ENCODE results near the gene AFF3. TPM values are rescaled to one million over a fixed set of nuclear protein-coding genes. Genes with fewer than 3 reads are reported as not detected.

Gene AFF3
- total and polyA plus RNA-seq, 2 of the 13 experiments (the other 11 are each of a cell fraction or from before 2014, with no cell fraction given) = not detected

DNA sequence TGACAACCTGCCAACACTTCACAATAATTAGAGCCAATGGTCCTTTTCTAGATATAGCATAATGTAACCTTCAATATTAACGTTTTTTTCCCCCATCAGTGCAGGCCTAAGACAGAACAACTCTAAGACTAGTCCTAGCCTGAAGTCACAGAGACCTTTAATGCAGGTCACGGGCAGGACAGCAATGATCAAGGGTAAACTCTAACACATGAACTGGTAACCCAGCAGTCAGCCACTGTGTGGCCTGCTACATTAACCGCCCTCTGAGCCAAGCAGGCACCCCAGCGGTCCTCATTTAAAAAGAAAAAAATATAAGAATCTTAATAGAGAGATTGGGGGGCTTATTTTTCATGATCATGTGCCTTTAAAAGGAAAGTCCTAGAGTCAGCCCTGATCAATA is 290.6 kb downstream of the AFF3 start:
- Histone ChIP-seq H3K9ac (ENCODE audit: insufficient read depth, low read depth, low read length) (no peak overlapping the region), H3K27me3 (ENCODE audit: control insufficient read depth in 1 of 2, insufficient read depth in 2 of 2, low read length in 2 of 2) (no peaks in the 10 kb centered on the region), H3K4me1 (ENCODE audit: insufficient read depth, low read length) (no peaks in the 10 kb centered on the region), H3K9me3 (ENCODE audit: low read length) (no peaks in the 10 kb centered on the region), H3K27ac (ENCODE audit: extremely low read length, insufficient read depth, low read length) (no peak overlapping the region), H3K4me3 (replicated peaks in 1 of 3; ENCODE audit: insufficient read depth in 1 of 3, low read depth in 2 of 3, low read length in 3 of 3) (no peak overlapping the region), H4K20me1 (ENCODE audit: insufficient read depth, low read length) (no peaks in the 10 kb centered on the region), H3K79me2 (ENCODE audit: insufficient read depth, low read length) (no peaks in the 10 kb centered on the region), H3K4me2 (ENCODE audit: low read depth, low read length) (no peak overlapping the region), H2AFZ (ENCODE audit: low read length) (no peak overlapping the region), H3K36me3 (replicated peaks in 1 of 2; ENCODE audit: control insufficient read depth in 1 of 2, insufficient read depth in 2 of 2, low read length in 2 of 2) (no peaks in the 10 kb centered on the region)
- DNase-seq (ENCODE audit: low spot score) (no peak), FAIRE-seq (no peak), ATAC-seq (no peak)
- POLR2A ChIA-PET = no interaction called here
- BruUV-seq (replicated peaks) = no TSS peak
- intact Hi-C loops (cut with micrococcal nuclease; ENCODE audit: unreplicated experiment) = no loop called here
- CTCF ChIA-PET (ENCODE audit: low intra/inter-chr PET ratio, low total read pairs) = no interaction called here
- no peak for TF ChIP-seq FLYWCH1 (CRISPR knock-in tag; IDR thresholded peaks at IDR 0.05)
- TF ChIP-seq HNRNPL (IDR thresholded peaks at IDR 0.05; ENCODE audit: low read depth, low read length) = no peak
- no peak for TF ChIP-seq ZNF841 (CRISPR knock-in tag; IDR thresholded peaks at IDR 0.05; ENCODE audit: borderline replicate concordance)
- TF ChIP-seq SRY (CRISPR knock-in tag; IDR thresholded peaks at IDR 0.05) = no peak
- TF ChIP-seq, protein P1, sequence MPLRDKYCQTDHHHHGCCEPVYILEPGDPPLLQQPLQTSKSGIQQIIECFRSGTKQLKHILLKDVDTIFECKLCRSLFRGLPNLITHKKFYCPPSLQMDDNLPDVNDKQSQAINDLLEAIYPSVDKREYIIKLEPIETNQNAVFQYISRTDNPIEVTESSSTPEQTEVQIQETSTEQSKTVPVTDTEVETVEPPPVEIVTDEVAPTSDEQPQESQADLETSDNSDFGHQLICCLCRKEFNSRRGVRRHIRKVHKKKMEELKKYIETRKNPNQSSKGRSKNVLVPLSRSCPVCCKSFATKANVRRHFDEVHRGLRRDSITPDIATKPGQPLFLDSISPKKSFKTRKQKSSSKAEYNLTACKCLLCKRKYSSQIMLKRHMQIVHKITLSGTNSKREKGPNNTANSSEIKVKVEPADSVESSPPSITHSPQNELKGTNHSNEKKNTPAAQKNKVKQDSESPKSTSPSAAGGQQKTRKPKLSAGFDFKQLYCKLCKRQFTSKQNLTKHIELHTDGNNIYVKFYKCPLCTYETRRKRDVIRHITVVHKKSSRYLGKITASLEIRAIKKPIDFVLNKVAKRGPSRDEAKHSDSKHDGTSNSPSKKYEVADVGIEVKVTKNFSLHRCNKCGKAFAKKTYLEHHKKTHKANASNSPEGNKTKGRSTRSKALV (CRISPR knock-in tag; IDR thresholded peaks at IDR 0.05) = no peak
- TF ChIP-seq SMAD9 (CRISPR knock-in tag; IDR thresholded peaks at IDR 0.05) = no peak
- TF ChIP-seq BRF2 (CRISPR knock-in tag; IDR thresholded peaks at IDR 0.05) = no peak
- TF ChIP-seq THAP7 (CRISPR knock-in tag; IDR thresholded peaks at IDR 0.05) = no peak
- TF ChIP-seq DMAP1 (CRISPR knock-in tag; IDR thresholded peaks at IDR 0.05) = no peak
- 11% methylated on average over 4 of the region's 4 CpGs for WGBS (ENCODE audit: low lambda C conversion rate)
- in situ Hi-C loops (cut with HindIII; ENCODE audit: extremely low pct_ligation_motif_present, low pct_unique_long_range_greater_than_20kb) = no loop called here

Data from HepG2 (cell line).